ENCODE data around the gene NAA80.

The NAA80 gene

GRCh38 chr3:50303013-50303815, 4.0 kb upstream of the NAA80 start, which contains the start of gene HYAL1:
HYAL1 (minus strand) TSS chr3:50303574; CDS start chr3:50302956, 618 bp downstream.
- no peak within 1 kb of the TSS for H3K4me3 Mint-ChIP-seq
- H3K27ac Mint-ChIP-seq, result peak within 1 kb of the TSS in 1 of 2 donors; percentile 95
- no peaks in the 10 kb centered on the region for H3K9me3 Mint-ChIP-seq
- peaks cover 22% of the 10 kb centered on the region for H3K4me1 Mint-ChIP-seq
- DNase-seq (no peak), ATAC-seq (no peak)
- H3K27me3 Mint-ChIP-seq, result no peaks in the 10 kb centered on the region

GRCh38 chr3:50302095-50303012, 3.1 kb upstream of the NAA80 start:
- Mint-ChIP-seq H3K4me3 (no peak overlapping the region), H3K27me3 (no peaks in the 10 kb centered on the region), H3K4me1 (peaks cover 31% of the 10 kb centered on the region), H3K27ac (peak overlapping the region in 1 of 2 donors; percentile 95), H3K9me3 (no peaks in the 10 kb centered on the region)
- ATAC-seq, result no peak
- DNase-seq, result no peak

GRCh38 chr3:50300681-50301254, 1.6 kb upstream of the NAA80 start:
- ATAC-seq, result no peak
- Mint-ChIP-seq H3K4me1 (peaks cover 41% of the 10 kb centered on the region), H3K9me3 (no peaks in the 10 kb centered on the region), H3K27me3 (no peaks in the 10 kb centered on the region), H3K4me3 (peak overlapping the region; percentile 91 to 99), H3K27ac (peak overlapping the region in 1 of 2 donors; percentile 90)
- DNase-seq, result no peak

GRCh38 chr3:50299929-50300680, 900 bp upstream of the NAA80 start:
- no peak for ATAC-seq
- no peak for DNase-seq
- no peaks in the 10 kb centered on the region for H3K9me3 Mint-ChIP-seq

GRCh38 chr3:50299638-50299928, 378 bp upstream of the NAA80 start:
- Mint-ChIP-seq H3K27me3 (no peaks in the 10 kb centered on the region), H3K9me3 (no peaks in the 10 kb centered on the region), H3K27ac (peak overlapping the region; percentile 67 to 90), H3K4me3 (peak overlapping the region; percentile 91 to 99), H3K4me1 (peaks cover 41% of the 10 kb centered on the region)
- no peak for DNase-seq
- no peak for ATAC-seq

More at GRCh38 chr3:50299929-50300680, 900 bp upstream of the NAA80 start:
- peak overlapping the region; percentile 67 to 90 for H3K27ac Mint-ChIP-seq
- peaks cover 41% of the 10 kb centered on the region for H3K4me1 Mint-ChIP-seq
- peak overlapping the region; percentile 91 to 99 for H3K4me3 Mint-ChIP-seq
- H3K27me3 Mint-ChIP-seq, result no peaks in the 10 kb centered on the region

GRCh38 chr3:50297896-50298725, 1.1 kb downstream of the NAA80 start:
- H3K4me3 Mint-ChIP-seq, result peak overlapping the region; percentile 91 to 99
- peak overlapping the region in 1 of 2 donors; percentile 52 for H3K27ac Mint-ChIP-seq
- H3K27me3 Mint-ChIP-seq, result no peaks in the 10 kb centered on the region
- peaks cover 45% of the 10 kb centered on the region for H3K4me1 Mint-ChIP-seq
- DNase-seq (no peak), ATAC-seq (no peak)
- no peaks in the 10 kb centered on the region for H3K9me3 Mint-ChIP-seq

- no peak for ATAC-seq
- H3K4me1 Mint-ChIP-seq, result peaks cover 47% of the 10 kb centered on the region
- DNase-seq, result no peak
- no peaks in the 10 kb centered on the region for H3K9me3 Mint-ChIP-seq
- no peaks in the 10 kb centered on the region for H3K27me3 Mint-ChIP-seq
- H3K4me3 Mint-ChIP-seq, result no peak overlapping the region
- H3K27ac Mint-ChIP-seq, result no peak overlapping the region
Measured at GRCh38 chr3:50297384-50297775, 1.8 kb downstream of the NAA80 start.

GRCh38 chr3:50296721-50297383, 2.4 kb downstream of the NAA80 start:
- Mint-ChIP-seq H3K9me3 (no peaks in the 10 kb centered on the region), H3K4me1 (peaks cover 48% of the 10 kb centered on the region), H3K27ac (peak overlapping the region in 1 of 2 donors; percentile 50), H3K27me3 (no peaks in the 10 kb centered on the region), H3K4me3 (no peak overlapping the region)
- DNase-seq (no peak), ATAC-seq (no peak)

- H3K27me3 Mint-ChIP-seq, result no peaks in the 10 kb centered on the region
- H3K27ac Mint-ChIP-seq, result peak overlapping the region in 1 of 2 donors; percentile 84
- H3K4me1 Mint-ChIP-seq, result peaks cover 55% of the 10 kb centered on the region
- ATAC-seq, result no peak
- no peak overlapping the region for H3K4me3 Mint-ChIP-seq
- DNase-seq, result no peak
- no peaks in the 10 kb centered on the region for H3K9me3 Mint-ChIP-seq
Measured at GRCh38 chr3:50295553-50296431, 3.4 kb downstream of the NAA80 start.

- Mint-ChIP-seq H3K27me3 (no peaks in the 10 kb centered on the region), H3K27ac (no peak overlapping the region), H3K9me3 (no peaks in the 10 kb centered on the region), H3K4me1 (peaks cover 55% of the 10 kb centered on the region), H3K4me3 (no peak overlapping the region)
- DNase-seq (no peak), ATAC-seq (no peak)
Measured at GRCh38 chr3:50294492-50295403, 4.5 kb downstream of the NAA80 start.

- Mint-ChIP-seq H3K4me3 (no peak overlapping the region), H3K4me1 (peaks cover 60% of the 10 kb centered on the region), H3K9me3 (no peaks in the 10 kb centered on the region), H3K27me3 (no peaks in the 10 kb centered on the region), H3K27ac (no peak overlapping the region)
- ATAC-seq (no peak), DNase-seq (no peak)
Measured at GRCh38 chr3:50294089-50294488, 5.1 kb downstream of the NAA80 start.

GRCh38 chr3:50293079-50293801, 6.0 kb downstream of the NAA80 start:
- H3K27me3 Mint-ChIP-seq, result no peaks in the 10 kb centered on the region
- peak overlapping the region; percentile 95 to 99 for H3K4me3 Mint-ChIP-seq
- H3K27ac Mint-ChIP-seq, result peak overlapping the region; percentile 98
- DNase-seq, result no peak
- H3K9me3 Mint-ChIP-seq, result no peaks in the 10 kb centered on the region
- ATAC-seq, result no peak
- H3K4me1 Mint-ChIP-seq, result peaks cover 64% of the 10 kb centered on the region

Measured in stimulated activated naive CD8-positive, alpha-beta T cell treated with anti-CD3 and anti-CD28 coated beads, Interleukin-15, amount 100 ng/mL, for 72 hours (primary cell).